Immature natural killer cell (primary cell): Measurements from ENCODE around the gene FERMT2. TPM values are rescaled to one million over a fixed set of nuclear protein-coding genes. Genes with fewer than 3 reads are reported as not detected.
A peak's percentile ranks its signal among the peaks of the same experiment; 100 is the strongest.

Source experiments
- DNase-seq, 3 donors: peaks; one replicate each; pipeline ENCODE4 v3.0.0; 2022; ENCODE audit warnings: mixed read lengths in 1 of 3
- H3K27ac Mint-ChIP-seq, 6 donors: one replicate each; pipeline ENCODE4 v1.8.0; 2020; ENCODE audit warnings: mixed read lengths in 6 of 6, mild to moderate bottlenecking in 5 of 6, inconsistent platforms in 4 of 6, moderate library complexity in 3 of 6
- H3K27me3 Mint-ChIP-seq, 3 donors: one replicate each; pipeline ENCODE4 v1.8.0; 2020 to 2021; ENCODE audit warnings: low read depth in 3 of 3, mild to moderate bottlenecking in 3 of 3, mixed read lengths in 3 of 3, moderate library complexity in 3 of 3, inconsistent platforms in 1 of 3
- H3K36me3 Mint-ChIP-seq, 3 donors: one replicate each; pipeline ENCODE4 v1.8.0; 2020; ENCODE audit warnings: mixed read lengths in 3 of 3, inconsistent platforms in 2 of 3, mild to moderate bottlenecking in 2 of 3
- H3K4me1 Mint-ChIP-seq, 2 donors: one replicate each; pipeline ENCODE4 v1.8.0; 2020; ENCODE audit warnings: inconsistent platforms in 2 of 2, mild to moderate bottlenecking in 2 of 2, mixed read lengths in 2 of 2, moderate library complexity in 1 of 2
- H3K4me3 Mint-ChIP-seq, 5 donors: one replicate each; pipeline ENCODE4 v1.8.0; 2020; ENCODE audit warnings: mild to moderate bottlenecking in 5 of 5, mixed read lengths in 5 of 5, inconsistent platforms in 3 of 5, moderate library complexity in 3 of 5
- H3K9me3 Mint-ChIP-seq, 6 donors: one replicate each; pipeline ENCODE4 v1.8.0; 2020; ENCODE audit warnings: mild to moderate bottlenecking in 6 of 6, mixed read lengths in 6 of 6, inconsistent platforms in 4 of 6, moderate library complexity in 3 of 6
- polyA plus RNA-seq, 3 donors: library from polyadenylated mRNA; unstranded; fragments of 300-500 nt; fragmentation: Illumina TruSeq; gene quantifications; one replicate each; pipeline ENCODE4 v1.2.3, GENCODE V29; 2021

FERMT2 gene
- polyA plus RNA-seq, 3 donors from 2014 or later, result not detected

GRCh38 chr14:52906141-52906601, 44.7 kb downstream of the FERMT2 start:
- H3K4me3 Mint-ChIP-seq, result no peak overlapping the region
- no peaks in the 10 kb centered on the region for H3K9me3 Mint-ChIP-seq
- H3K27me3 Mint-ChIP-seq, result peaks cover 0 to 5% (median 3%) of the 10 kb centered on the region in 3 donors
- no peaks in the 10 kb centered on the region for H3K4me1 Mint-ChIP-seq
- H3K36me3 Mint-ChIP-seq, result no peaks in the 10 kb centered on the region
- DNase-seq, result no peak
- no peak overlapping the region for H3K27ac Mint-ChIP-seq

- H3K27me3 Mint-ChIP-seq, result peaks cover 0 to 4% (median 3%) of the 10 kb centered on the region in 3 donors
- H3K9me3 Mint-ChIP-seq, result no peaks in the 10 kb centered on the region
- H3K36me3 Mint-ChIP-seq, result no peaks in the 10 kb centered on the region
- no peak overlapping the region for H3K4me3 Mint-ChIP-seq
- H3K27ac Mint-ChIP-seq, result no peak overlapping the region
- no peak for DNase-seq
- H3K4me1 Mint-ChIP-seq, result no peaks in the 10 kb centered on the region
Observed at GRCh38 chr14:52902971-52903619, 47.8 kb downstream of the FERMT2 start.

- Mint-ChIP-seq H3K4me3 (no peak overlapping the region), H3K36me3 (no peaks in the 10 kb centered on the region), H3K27ac (no peak overlapping the region), H3K27me3 (peaks cover 4% of the 10 kb centered on the region in 3 donors), H3K4me1 (no peaks in the 10 kb centered on the region), H3K9me3 (no peaks in the 10 kb centered on the region)
- DNase-seq, result no peak
Observed at GRCh38 chr14:52901357-52901980, 49.4 kb downstream of the FERMT2 start.

- Mint-ChIP-seq H3K27me3 (peaks cover 4% of the 10 kb centered on the region in 3 donors), H3K9me3 (no peaks in the 10 kb centered on the region), H3K4me1 (no peaks in the 10 kb centered on the region), H3K36me3 (no peaks in the 10 kb centered on the region), H3K27ac (peak overlapping the region in 1 of 6 donors; percentile 3), H3K4me3 (no peak overlapping the region)
- no peak for DNase-seq
Observed at GRCh38 chr14:52900731-52901130, 50.1 kb downstream of the FERMT2 start.

- H3K36me3 Mint-ChIP-seq, result no peaks in the 10 kb centered on the region
Observed at GRCh38 chr14:52898496-52898895, 52.4 kb downstream of the FERMT2 start.

GRCh38 chr14:52895000-52895399, 55.9 kb downstream of the FERMT2 start:
- Mint-ChIP-seq H3K4me1 (peaks cover 0 to 6% of the 10 kb centered on the region in 2 donors), H3K27ac (peak overlapping the region in 1 of 6 donors; percentile 27), H3K27me3 (peaks cover 1 to 4% (median 3%) of the 10 kb centered on the region in 3 donors), H3K36me3 (peaks cover 0 to 3% (median 3%) of the 10 kb centered on the region in 3 donors), H3K4me3 (no peak overlapping the region), H3K9me3 (no peaks in the 10 kb centered on the region)
- DNase-seq, result no peak

More at GRCh38 chr14:52898496-52898895, 52.4 kb downstream of the FERMT2 start:
- H3K27me3 Mint-ChIP-seq, result peaks cover 4% of the 10 kb centered on the region in 3 donors
- no peak overlapping the region for H3K27ac Mint-ChIP-seq
- DNase-seq, result no peak
- H3K4me1 Mint-ChIP-seq, result peaks cover 0 to 6% of the 10 kb centered on the region in 2 donors
- no peak overlapping the region for H3K4me3 Mint-ChIP-seq
- no peaks in the 10 kb centered on the region for H3K9me3 Mint-ChIP-seq

GRCh38 chr14:52891800-52892199, 59.0 kb downstream of the FERMT2 start:
- peaks cover 0 to 3% (median 1%) of the 10 kb centered on the region in 3 donors for H3K27me3 Mint-ChIP-seq
- H3K27ac Mint-ChIP-seq, result no peak overlapping the region
- no peaks in the 10 kb centered on the region for H3K9me3 Mint-ChIP-seq
- DNase-seq, result no peak
- no peak overlapping the region for H3K4me3 Mint-ChIP-seq
- peaks cover 0 to 6% of the 10 kb centered on the region in 2 donors for H3K4me1 Mint-ChIP-seq
- H3K36me3 Mint-ChIP-seq, result peaks cover 0 to 3% (median 3%) of the 10 kb centered on the region in 3 donors

GRCh38 chr14:52888839-52889838, 61.7 kb downstream of the FERMT2 start:
- H3K4me3 Mint-ChIP-seq, result no peak overlapping the region
- H3K9me3 Mint-ChIP-seq, result no peaks in the 10 kb centered on the region
- H3K27me3 Mint-ChIP-seq, result peaks cover 0 to 3% (median 0%) of the 10 kb centered on the region in 3 donors
- H3K27ac Mint-ChIP-seq, result no peak overlapping the region
- no peaks in the 10 kb centered on the region for H3K4me1 Mint-ChIP-seq
- H3K36me3 Mint-ChIP-seq, result peaks cover 0 to 3% (median 3%) of the 10 kb centered on the region in 3 donors
- DNase-seq, result no peak

- no peaks in the 10 kb centered on the region for H3K9me3 Mint-ChIP-seq
- no peaks in the 10 kb centered on the region for H3K4me1 Mint-ChIP-seq
Observed at GRCh38 chr14:52888159-52888558, 62.7 kb downstream of the FERMT2 start.

GRCh38 chr14:52885230-52885629, 65.6 kb downstream of the FERMT2 start:
- H3K27me3 Mint-ChIP-seq, result no peaks in the 10 kb centered on the region
- no peak overlapping the region for H3K4me3 Mint-ChIP-seq
- H3K4me1 Mint-ChIP-seq, result no peaks in the 10 kb centered on the region
- DNase-seq, result no peak
- no peaks in the 10 kb centered on the region for H3K9me3 Mint-ChIP-seq
- no peaks in the 10 kb centered on the region for H3K36me3 Mint-ChIP-seq
- H3K27ac Mint-ChIP-seq, result no peak overlapping the region

More at GRCh38 chr14:52888159-52888558, 62.7 kb downstream of the FERMT2 start:
- Mint-ChIP-seq H3K27ac (no peak overlapping the region), H3K27me3 (peaks cover 0 to 3% (median 0%) of the 10 kb centered on the region in 3 donors), H3K36me3 (peaks cover 0 to 3% (median 2%) of the 10 kb centered on the region in 3 donors), H3K4me3 (no peak overlapping the region)
- no peak for DNase-seq

GRCh38 chr14:52883658-52884057, 67.2 kb downstream of the FERMT2 start:
- Mint-ChIP-seq H3K4me3 (no peak overlapping the region), H3K27ac (peak overlapping the region in 1 of 6 donors; percentile 9), H3K9me3 (no peaks in the 10 kb centered on the region), H3K4me1 (no peaks in the 10 kb centered on the region), H3K27me3 (no peaks in the 10 kb centered on the region), H3K36me3 (no peaks in the 10 kb centered on the region)
- no peak for DNase-seq

- Mint-ChIP-seq H3K4me3 (no peak overlapping the region), H3K9me3 (no peaks in the 10 kb centered on the region), H3K4me1 (no peaks in the 10 kb centered on the region), H3K27me3 (no peaks in the 10 kb centered on the region), H3K27ac (no peak overlapping the region), H3K36me3 (no peaks in the 10 kb centered on the region)
- no peak for DNase-seq
Observed at GRCh38 chr14:52882824-52883223, 68.0 kb downstream of the FERMT2 start.

GRCh38 chr14:52879958-52880357, 70.9 kb downstream of the FERMT2 start:
- no peaks in the 10 kb centered on the region for H3K9me3 Mint-ChIP-seq
- no peak overlapping the region for H3K27ac Mint-ChIP-seq
- H3K27me3 Mint-ChIP-seq, result peaks cover 0 to 4% (median 0%) of the 10 kb centered on the region in 3 donors
- no peak for DNase-seq
- H3K36me3 Mint-ChIP-seq, result no peaks in the 10 kb centered on the region
- no peak overlapping the region for H3K4me3 Mint-ChIP-seq
- H3K4me1 Mint-ChIP-seq, result no peaks in the 10 kb centered on the region
